Measurements from ENCODE around the gene IFNA6. TPM values are rescaled to one million over a fixed set of nuclear protein-coding genes. Genes with fewer than 3 reads are reported as not detected.
"Not testable (repeated sequence)": the region's sequence is repeated elsewhere in the genome, so short reads cannot be mapped to it uniquely, and the experiment has no call there.

The IFNA6 gene
- total RNA-seq, 4 donors from 2014 or later: not detected

GRCh38 chr9:21385131-21385670, 34.5 kb upstream of the IFNA6 start, which contains the start of gene IFNA2:
TSS of gene IFNA2 (minus strand) at chr9:21385398. CDS start at chr9:21385329, 69 bp downstream.
- WGBS, 2 donors: 41 to 46% methylated on average over 1 of the region's 1 CpG
- peaks cover 0 to 66% (median 0%) of the 10 kb centered on the region in 4 donors for H3K27me3 ChIP-seq

DNA sequence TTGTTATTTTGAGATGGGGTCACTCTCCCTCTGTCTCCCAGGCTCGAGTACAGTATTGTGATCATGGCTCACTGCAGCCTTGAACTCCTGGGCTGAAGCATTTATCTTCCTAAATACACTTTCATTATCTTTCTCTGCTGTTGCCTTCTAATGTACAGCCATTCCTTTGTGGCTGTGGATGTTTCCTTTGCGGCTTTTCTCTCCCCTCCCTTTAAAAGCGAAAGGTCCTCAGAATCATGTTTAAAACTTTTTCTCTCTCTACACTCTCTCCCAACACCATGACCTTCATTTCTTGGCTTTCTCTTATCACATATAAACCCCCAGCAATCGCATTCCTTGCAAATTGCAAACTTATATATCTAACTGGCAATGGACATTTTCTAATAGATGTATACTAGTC, 32.9 kb upstream of the IFNA6 start:
- no peak for TF ChIP-seq POLR2A (IDR thresholded peaks at IDR 0.05)
- no peak for TF ChIP-seq CTCF (IDR thresholded peaks at IDR 0.05)
- no peaks in the 10 kb centered on the region for H3K9me3 ChIP-seq
- H3K36me3 ChIP-seq: no peaks in the 10 kb centered on the region
- H3K27me3 ChIP-seq: peaks cover 0 to 58% (median 2%) of the 10 kb centered on the region in 4 donors
- 57 to 64% methylated on average over 4 of the region's 4 CpGs for WGBS, 2 donors
- no peak overlapping the region for H3K27ac ChIP-seq
- no peak for DNase-seq
- peaks cover 0 to 5% (median 0%) of the 10 kb centered on the region in 3 donors for H3K4me1 ChIP-seq
- intact Hi-C loops (cut with DNase I): no loop called here
- H3K4me3 ChIP-seq: no peak overlapping the region

More at GRCh38 chr9:21385131-21385670, 34.5 kb upstream of the IFNA6 start, which contains the start of gene IFNA2:
- H3K4me3 ChIP-seq: no peak within 1 kb of the TSS
- no peak within 1 kb of the TSS for H3K27ac ChIP-seq
- H3K36me3 ChIP-seq: no peaks in the 10 kb centered on the region
- H3K4me1 ChIP-seq: peaks cover 0 to 5% (median 0%) of the 10 kb centered on the region in 3 donors
- TF ChIP-seq POLR2A (IDR thresholded peaks at IDR 0.05): no peak
- TF ChIP-seq CTCF (IDR thresholded peaks at IDR 0.05): no peak
- no peaks in the 10 kb centered on the region for H3K9me3 ChIP-seq
- no peak for DNase-seq
- intact Hi-C loops (cut with DNase I): no loop called here

DNA sequence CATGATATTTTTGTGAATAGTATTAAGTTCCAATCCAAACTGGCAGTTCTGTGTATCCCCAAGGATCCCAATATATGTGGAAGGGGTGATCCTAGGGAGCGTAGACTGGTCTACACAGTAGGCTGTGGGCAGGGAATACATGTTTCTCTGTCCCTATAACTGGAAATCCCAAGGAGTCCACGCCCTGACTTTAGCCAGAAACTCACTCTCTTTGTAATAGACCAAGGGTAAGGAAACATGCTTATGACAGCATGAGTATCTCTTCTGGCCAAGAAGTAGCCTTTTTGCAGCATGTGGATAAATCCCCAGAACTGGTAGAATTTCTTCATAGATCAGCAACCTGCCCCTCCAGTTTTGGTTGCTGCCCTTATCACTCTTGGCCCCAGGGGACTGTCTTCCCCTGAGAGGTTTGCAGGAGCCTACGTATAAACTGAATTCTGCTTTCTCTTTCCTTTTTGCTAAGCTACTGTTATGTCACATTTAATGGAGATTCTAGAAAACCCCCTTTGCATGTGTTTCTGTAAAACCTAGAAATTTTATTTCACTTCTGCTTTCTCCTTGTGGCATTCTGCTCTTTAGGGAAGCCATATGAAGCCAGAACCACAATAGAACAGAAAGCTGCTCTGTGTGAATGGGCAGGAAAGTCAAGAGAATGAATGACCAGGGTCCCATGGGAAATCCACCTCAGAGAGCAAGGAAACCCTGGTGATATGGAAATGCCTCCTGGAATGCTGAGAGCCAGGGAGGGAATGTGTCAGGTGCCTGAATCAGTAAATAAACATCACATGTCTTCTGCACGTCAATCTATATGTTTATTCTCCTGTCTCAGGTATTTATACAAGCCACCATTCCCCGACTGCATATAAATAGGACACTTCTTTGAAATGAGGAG, 31.0 kb upstream of the IFNA6 start:
- intact Hi-C loops (cut with DNase I): no loop called here
- WGBS, 2 donors: 44 to 58% methylated on average over 5 of the region's 5 CpGs

GRCh38 chr9:21371467-21371866, 20.8 kb upstream of the IFNA6 start:
- DNase-seq; H3K9me3 ChIP-seq; H3K27ac ChIP-seq; H3K27me3 ChIP-seq; H3K36me3 ChIP-seq; intact Hi-C loops (cut with DNase I); H3K4me1 ChIP-seq; H3K4me3 ChIP-seq: not testable (repeated sequence)
- WGBS, 2 donors: 71 to 83% methylated on average over 4 of the region's 4 CpGs

More for the DNA sequence above, 31.0 kb upstream of the IFNA6 start:
- Histone ChIP-seq H3K36me3 (no peaks in the 10 kb centered on the region), H3K9me3 (no peaks in the 10 kb centered on the region), H3K27me3 (peaks cover 0 to 49% (median 2%) of the 10 kb centered on the region in 4 donors), H3K4me3 (no peak overlapping the region), H3K4me1 (peaks cover 0 to 5% (median 0%) of the 10 kb centered on the region in 3 donors), H3K27ac (no peak overlapping the region)
- DNase-seq: no peak
- no peak for TF ChIP-seq CTCF (IDR thresholded peaks at IDR 0.05)
- TF ChIP-seq POLR2A (IDR thresholded peaks at IDR 0.05): no peak

DNA sequence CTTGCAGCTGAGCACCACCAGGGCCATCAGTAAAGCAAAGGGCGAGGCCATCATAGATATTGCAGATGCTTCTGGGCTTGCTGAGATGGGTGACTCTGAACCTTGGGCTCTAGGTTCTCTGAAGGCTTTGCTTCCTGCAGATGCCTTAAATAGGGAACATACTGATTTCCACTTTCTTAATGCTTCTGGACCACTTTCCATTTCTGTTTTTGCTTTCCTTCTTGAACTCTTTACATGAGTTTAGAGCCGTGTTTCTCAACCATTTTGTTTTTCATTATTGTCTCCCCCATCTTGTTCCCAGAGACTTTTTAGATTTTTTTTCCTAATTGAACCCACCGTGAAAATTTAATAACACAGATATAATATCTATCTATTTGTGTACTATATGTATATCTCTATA, 17.3 kb upstream of the IFNA6 start, which contains the start of gene IFNA13:
IFNA13 (minus strand) TSS at position 101 of the 400 bp plus-strand sequence; CDS start at position 54, 47 bp downstream.
- no peaks in the 10 kb centered on the region for H3K9me3 ChIP-seq
- intact Hi-C loops (cut with DNase I): no loop called here

GRCh38 chr9:21367169-21367568, 16.5 kb upstream of the IFNA6 start:
- intact Hi-C loops (cut with DNase I); H3K9me3 ChIP-seq; H3K4me1 ChIP-seq; H3K36me3 ChIP-seq; H3K27ac ChIP-seq; H3K4me3 ChIP-seq; DNase-seq: not testable (repeated sequence)
- WGBS, 2 donors: 88 to 89% methylated on average over 1 of the region's 2 CpGs
- H3K27me3 ChIP-seq: peaks cover 0 to 20% (median 0%) of the 10 kb centered on the region in 4 donors

More for the DNA sequence above, 17.3 kb upstream of the IFNA6 start, which contains the start of gene IFNA13:
- 87 to 88% methylated on average over 3 of the region's 3 CpGs for WGBS, 2 donors
- Histone ChIP-seq H3K27ac (no peak within 1 kb of the TSS), H3K4me1 (no peaks in the 10 kb centered on the region), H3K4me3 (no peak within 1 kb of the TSS), H3K36me3 (no peaks in the 10 kb centered on the region), H3K27me3 (peaks cover 0 to 20% (median 0%) of the 10 kb centered on the region in 4 donors)
- TF ChIP-seq CTCF (IDR thresholded peaks at IDR 0.05): no peak
- TF ChIP-seq POLR2A (IDR thresholded peaks at IDR 0.05): no peak
- DNase-seq: no peak
